ENCODE data around the gene CEP120.

Gene CEP120

GRCh38 chr5:123297866-123298265, 125.3 kb downstream of the CEP120 start:
- DNase-seq = no peak

GRCh38 chr5:123297198-123297831, 125.9 kb downstream of the CEP120 start:
- DNase-seq = no peak

All from hematopoietic multipotent progenitor cell treated with erythropoietin and hydrocortisone succinate and interleukin-3 and kit ligand, for 8 days (in vitro differentiated cells).